ENCODE results near the gene H2AZ1.
"Not testable (repeated sequence)": the region's sequence is repeated elsewhere in the genome, so short reads cannot be mapped to it uniquely, and the experiment has no call there.

Gene H2AZ1

GRCh38 chr4:99965674-99966350 is 15.7 kb upstream of the H2AZ1 start:
- H3K27me3 ChIP-seq (replicated peaks; ENCODE audit: control insufficient read depth, insufficient read depth, low read length) = no peaks in the 10 kb centered on the region
- H3K36me3 ChIP-seq (ENCODE audit: control insufficient read depth, insufficient read depth, low read length) = no peaks in the 10 kb centered on the region
- no peak for TF ChIP-seq CTCF (IDR thresholded peaks at IDR 0.05; ENCODE audit: insufficient read depth, low read length, poor library complexity, severe bottlenecking)
- no peak overlapping the region for H3K4me3 ChIP-seq (replicated peaks; ENCODE audit: low read depth, low read length)
- no peak for DNase-seq (ENCODE audit: extremely low read depth, insufficient read length)

- no peak for DNase-seq (ENCODE audit: extremely low read depth, insufficient read length)
- H3K27me3 ChIP-seq (replicated peaks; ENCODE audit: control insufficient read depth, insufficient read depth, low read length) = no peaks in the 10 kb centered on the region
- H3K4me3 ChIP-seq (replicated peaks; ENCODE audit: low read depth, low read length) = no peak overlapping the region
- no peaks in the 10 kb centered on the region for H3K36me3 ChIP-seq (ENCODE audit: control insufficient read depth, insufficient read depth, low read length)
- no peak for TF ChIP-seq CTCF (IDR thresholded peaks at IDR 0.05; ENCODE audit: insufficient read depth, low read length, poor library complexity, severe bottlenecking)
Observed at GRCh38 chr4:99965173-99965572, 15.1 kb upstream of the H2AZ1 start.

- TF ChIP-seq CTCF (IDR thresholded peaks at IDR 0.05; ENCODE audit: insufficient read depth, low read length, poor library complexity, severe bottlenecking) = no peak
- no peaks in the 10 kb centered on the region for H3K36me3 ChIP-seq (ENCODE audit: control insufficient read depth, insufficient read depth, low read length)
- DNase-seq (ENCODE audit: extremely low read depth, insufficient read length) = no peak
Observed at GRCh38 chr4:99961711-99962110, 11.6 kb upstream of the H2AZ1 start.

GRCh38 chr4:99960648-99961047 is 10.6 kb upstream of the H2AZ1 start:
- no peaks in the 10 kb centered on the region for H3K27me3 ChIP-seq (replicated peaks; ENCODE audit: control insufficient read depth, insufficient read depth, low read length)
- TF ChIP-seq CTCF (IDR thresholded peaks at IDR 0.05; ENCODE audit: insufficient read depth, low read length, poor library complexity, severe bottlenecking) = no peak
- no peak overlapping the region for H3K4me3 ChIP-seq (replicated peaks; ENCODE audit: low read depth, low read length)
- no peaks in the 10 kb centered on the region for H3K36me3 ChIP-seq (ENCODE audit: control insufficient read depth, insufficient read depth, low read length)
- no peak for DNase-seq (ENCODE audit: extremely low read depth, insufficient read length)

More at GRCh38 chr4:99961711-99962110, 11.6 kb upstream of the H2AZ1 start:
- H3K4me3 ChIP-seq (replicated peaks; ENCODE audit: low read depth, low read length) = no peak overlapping the region
- H3K27me3 ChIP-seq (replicated peaks; ENCODE audit: control insufficient read depth, insufficient read depth, low read length) = no peaks in the 10 kb centered on the region

- DNase-seq (ENCODE audit: extremely low read depth, insufficient read length); H3K4me3 ChIP-seq (replicated peaks; ENCODE audit: low read depth, low read length); H3K36me3 ChIP-seq (ENCODE audit: control insufficient read depth, insufficient read depth, low read length); H3K27me3 ChIP-seq (replicated peaks; ENCODE audit: control insufficient read depth, insufficient read depth, low read length): not testable (repeated sequence)
Observed at GRCh38 chr4:99958207-99958606, 8.1 kb upstream of the H2AZ1 start.

- no peak for TF ChIP-seq CTCF (IDR thresholded peaks at IDR 0.05; ENCODE audit: insufficient read depth, low read length, poor library complexity, severe bottlenecking)
- H3K27me3 ChIP-seq (replicated peaks; ENCODE audit: control insufficient read depth, insufficient read depth, low read length) = no peaks in the 10 kb centered on the region
- no peak for DNase-seq (ENCODE audit: extremely low read depth, insufficient read length)
- H3K36me3 ChIP-seq (ENCODE audit: control insufficient read depth, insufficient read depth, low read length) = no peaks in the 10 kb centered on the region
- H3K4me3 ChIP-seq (replicated peaks; ENCODE audit: low read depth, low read length) = peak overlapping the region; percentile 85
Observed at GRCh38 chr4:99950913-99951254, 809 bp upstream of the H2AZ1 start.
